Urinary bladder (tissue), 4 donors: ENCODE results near the gene ZNF691. TPM values are rescaled to one million over a fixed set of nuclear protein-coding genes. Genes with fewer than 3 reads are reported as not detected.
"Not testable (repeated sequence)": the region's sequence is repeated elsewhere in the genome, so short reads cannot be mapped to it uniquely, and the experiment has no call there.

ENCODE experiments used
- DNase-seq: peaks from one replicate; pipeline ENCODE4 v3.0.0-alpha.2; 2015; ENCODE audit errors: extremely low spot score
- H3K27ac ChIP-seq: one replicate; pipeline ENCODE4 v1.5.1; 2013; ENCODE audit warnings: low read depth, mild to moderate bottlenecking, moderate library complexity
- H3K36me3 ChIP-seq: one replicate; pipeline ENCODE4 v1.6.1; 2013; ENCODE audit warnings: mild to moderate bottlenecking, moderate library complexity; ENCODE audit not compliant: insufficient read depth
- H3K4me1 ChIP-seq: one replicate; pipeline ENCODE4 v1.6.1; 2013; ENCODE audit warnings: mild to moderate bottlenecking, moderate library complexity; ENCODE audit not compliant: insufficient read depth
- H3K4me3 ChIP-seq: one replicate; pipeline ENCODE4 v1.5.1; 2013; ENCODE audit warnings: low read depth, low read length
- WGBS: extraction: QIAGEN DNeasy Blood & Tissue Kit; methylation state at CpG from one replicate; pipeline ENCODE4 v1.1.7; 2013; 5-methylcytosine and 5-hydroxymethylcytosine counted together
- polyA plus RNA-seq: library from polyadenylated mRNA; stranded (reverse); fragments of 200-250 nt; gene quantifications from one replicate; pipeline ENCODE4 v1.2.3, GENCODE V29; 2013
- total RNA-seq: library from RNA; depleted of rRNA; stranded (reverse); fragments of >200 nt; gene quantifications from one replicate; pipeline ENCODE4 v1.2.3, GENCODE V29; 2014
- donor health status: healthy with polysubstance abuse.
- donor health status: healthy.

Gene ZNF691
- total and polyA plus RNA-seq, 2 donors, result 10.3 to 12.0 TPM

DNA sequence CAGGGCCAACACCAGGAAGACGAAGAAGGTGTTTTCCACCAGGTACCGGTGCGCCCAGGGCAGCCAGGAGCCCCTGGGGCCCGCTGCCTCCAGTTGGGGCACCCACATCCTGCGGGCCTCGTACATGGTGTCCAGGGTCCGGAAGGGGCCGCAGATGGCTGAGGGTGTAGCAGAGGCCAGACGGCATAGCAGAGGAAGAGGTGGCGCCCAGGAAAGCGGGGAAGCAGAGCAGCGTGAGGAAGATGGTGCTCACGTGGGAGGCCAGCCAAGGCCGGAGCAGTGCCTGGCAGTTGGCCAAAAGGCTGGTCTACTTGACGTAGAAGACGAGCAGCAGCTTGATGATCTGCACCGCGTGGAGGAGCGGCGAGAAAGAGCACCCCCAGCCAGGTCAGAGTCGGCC lies 40.4 kb downstream of the ZNF691 start:
- DNase-seq, result no peak
- 65% methylated on average over 21 of the region's 21 CpGs for WGBS
- no peak overlapping the region for H3K27ac ChIP-seq
- H3K4me3 ChIP-seq, result no peak overlapping the region
- no peaks in the 10 kb centered on the region for H3K4me1 ChIP-seq
- no peaks in the 10 kb centered on the region for H3K36me3 ChIP-seq

DNA sequence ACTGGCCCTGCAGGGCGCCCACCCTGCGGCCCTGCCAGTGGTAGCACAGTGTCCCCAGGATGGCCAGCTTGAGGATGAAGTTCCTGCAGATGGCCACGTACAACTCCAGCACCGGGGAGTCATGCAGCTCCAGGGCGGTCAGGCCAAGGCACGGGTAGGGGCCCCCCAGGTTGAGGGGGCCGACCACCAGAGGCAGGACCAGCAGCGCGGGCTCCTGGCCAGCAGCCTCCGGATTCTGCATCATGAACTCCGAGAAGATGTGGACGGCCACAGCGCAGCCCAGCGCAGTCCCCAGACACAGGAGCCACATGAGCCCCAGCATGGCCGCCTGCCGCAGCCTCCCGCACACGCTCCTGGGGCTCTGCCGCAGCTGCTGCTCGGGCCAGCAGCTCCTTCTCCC lies 41.0 kb downstream of the ZNF691 start:
- H3K4me1 ChIP-seq, result no peaks in the 10 kb centered on the region
- H3K27ac ChIP-seq, result no peak overlapping the region
- no peaks in the 10 kb centered on the region for H3K36me3 ChIP-seq
- WGBS, result 97% methylated on average over 20 of the region's 20 CpGs
- no peak overlapping the region for H3K4me3 ChIP-seq
- DNase-seq, result no peak

GRCh38 chr1:42888013-42888633 lies 41.7 kb downstream of the ZNF691 start:
- Histone ChIP-seq H3K36me3 (no peaks in the 10 kb centered on the region), H3K4me3 (no peak overlapping the region), H3K4me1 (no peaks in the 10 kb centered on the region), H3K27ac (no peak overlapping the region)
- WGBS, result 90% methylated on average over 31 of the region's 31 CpGs
- no peak for DNase-seq

DNA sequence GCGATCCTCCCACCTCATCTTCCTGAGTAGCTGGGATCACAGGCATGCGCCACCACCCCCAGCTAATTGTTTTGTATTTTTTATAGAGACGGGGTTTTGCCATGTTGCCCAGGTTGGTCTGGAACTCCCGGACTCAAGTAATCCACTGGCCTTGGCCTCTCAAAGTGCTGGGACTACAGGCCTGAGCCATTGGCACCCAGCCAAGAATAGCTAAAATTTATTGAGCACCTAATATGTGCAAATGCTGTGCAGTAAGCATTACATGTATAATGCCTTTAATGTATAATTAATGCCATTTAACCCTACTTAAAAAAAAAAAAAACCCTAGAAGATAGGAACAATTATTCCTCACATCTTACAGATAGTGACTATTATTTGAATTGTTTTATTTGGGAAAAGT lies 42.9 kb downstream of the ZNF691 start:
- no peak overlapping the region for H3K27ac ChIP-seq
- 91% methylated on average over 4 of the region's 4 CpGs for WGBS
- DNase-seq, result no peak
- H3K36me3 ChIP-seq, result no peaks in the 10 kb centered on the region
- no peak overlapping the region for H3K4me3 ChIP-seq
- H3K4me1 ChIP-seq, result no peaks in the 10 kb centered on the region

- no peak for DNase-seq
- no peak overlapping the region for H3K27ac ChIP-seq
- 58% methylated on average over 5 of the region's 5 CpGs for WGBS
- H3K4me3 ChIP-seq, result no peak overlapping the region
- no peaks in the 10 kb centered on the region for H3K4me1 ChIP-seq
- H3K36me3 ChIP-seq, result no peaks in the 10 kb centered on the region
Measured at GRCh38 chr1:42891465-42892138, 45.2 kb downstream of the ZNF691 start.

GRCh38 chr1:42899960-42900359 lies 53.5 kb downstream of the ZNF691 start:
- H3K4me3 ChIP-seq, DNase-seq, H3K36me3 ChIP-seq, H3K27ac ChIP-seq, H3K4me1 ChIP-seq: not testable (repeated sequence)
- WGBS, result 88% methylated on average over 4 of the region's 4 CpGs

Other genes with a start within 250 kb of the ZNF691 start
- 24.1 TPM for gene PPIH, start 188.2 kb upstream of the ZNF691 start, total RNA-seq
- 29.8 TPM for gene PPIH, start 188.2 kb upstream of the ZNF691 start, polyA plus RNA-seq
- 401 TPM for gene YBX1, start 164.2 kb upstream of the ZNF691 start, total RNA-seq
- gene YBX1, start 164.2 kb upstream of the ZNF691 start, polyA plus RNA-seq, result 773 TPM
- 0.69 TPM for gene CLDN19, start 106.4 kb upstream of the ZNF691 start, total RNA-seq
- 0.38 TPM for gene CLDN19, start 106.4 kb upstream of the ZNF691 start, polyA plus RNA-seq
- 81.1 TPM for gene P3H1, start 79.6 kb upstream of the ZNF691 start, total RNA-seq
- gene P3H1, start 79.6 kb upstream of the ZNF691 start, polyA plus RNA-seq, result 35.5 TPM
- 5.1 TPM for gene C1orf50, start 79.4 kb upstream of the ZNF691 start, total RNA-seq
- gene C1orf50, start 79.4 kb upstream of the ZNF691 start, polyA plus RNA-seq, result 3.4 TPM
- gene TMEM269, start 61.6 kb upstream of the ZNF691 start, total RNA-seq, result not detected
- gene TMEM269, start 61.6 kb upstream of the ZNF691 start, polyA plus RNA-seq, result 0.05 TPM
- 12.3 TPM for gene ERMAP, start 29.5 kb upstream of the ZNF691 start, total RNA-seq
- gene ERMAP, start 29.5 kb upstream of the ZNF691 start, polyA plus RNA-seq, result 8.2 TPM
- 30.8 TPM for gene SVBP, start 29.2 kb upstream of the ZNF691 start, total RNA-seq
- 35.5 TPM for gene SVBP, start 29.2 kb upstream of the ZNF691 start, polyA plus RNA-seq
- 78.5 TPM for gene SLC2A1, start 112.3 kb downstream of the ZNF691 start, total RNA-seq
- gene SLC2A1, start 112.3 kb downstream of the ZNF691 start, polyA plus RNA-seq, result 56.1 TPM